ENCODE results near the gene TTC39A. TPM values are rescaled to one million over a fixed set of nuclear protein-coding genes. Genes with fewer than 3 reads are reported as not detected.
"Not testable (repeated sequence)": the region's sequence is repeated elsewhere in the genome, so short reads cannot be mapped to it uniquely, and the experiment has no call there.

TTC39A gene
- total RNA-seq, 1 experiment from 2014 or later = 0.82 TPM

DNA sequence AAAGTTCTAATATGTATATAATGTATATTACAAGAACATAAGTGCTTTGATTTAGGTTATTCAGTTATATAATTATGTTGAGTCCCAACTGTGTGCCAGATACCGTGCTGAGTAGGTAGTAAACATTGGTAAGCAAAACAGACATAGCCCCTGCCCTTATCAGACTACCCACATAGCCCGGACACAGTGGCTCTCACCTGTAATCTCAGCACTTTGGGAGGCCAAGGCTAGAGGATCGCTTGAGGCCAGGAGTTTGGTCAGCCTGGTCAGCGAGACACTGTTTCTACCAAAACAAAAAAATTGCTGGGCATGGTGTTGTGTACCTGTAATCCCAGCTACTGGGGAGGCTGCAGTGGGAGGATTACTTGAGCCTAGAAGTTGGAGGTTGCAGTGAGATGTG is 63.6 kb downstream of the TTC39A start:
- Histone ChIP-seq H3K9me3 (no peaks in the 10 kb centered on the region), H3K27me3 (no peaks in the 10 kb centered on the region), H3K4me3 (no peak overlapping the region), H3K36me3 (0 out of 2 replicates have a peak, but pooled peaks cover 2% of the 10 kb centered on the region)
- no peak for DNase-seq

DNA sequence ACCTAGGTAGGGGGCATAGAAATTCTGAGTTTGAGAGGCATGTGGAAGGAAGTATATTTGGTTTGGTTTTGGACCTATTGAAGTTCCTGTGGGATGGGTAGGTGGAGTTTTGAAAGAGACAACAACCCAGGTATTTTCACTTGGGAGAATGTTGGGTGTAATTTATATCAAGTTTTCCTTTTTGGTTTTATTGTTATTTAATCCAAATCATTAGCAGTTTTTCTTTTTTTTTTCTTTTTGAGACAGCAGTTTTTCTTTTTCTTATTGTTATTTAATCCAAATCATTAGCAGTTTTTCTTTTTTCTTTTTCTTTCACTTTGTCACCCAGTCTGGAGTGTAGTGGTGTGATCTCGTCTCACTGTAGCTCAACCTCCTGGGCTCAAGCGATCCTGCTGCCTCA is 64.2 kb downstream of the TTC39A start:
- Histone ChIP-seq H3K27me3 (no peaks in the 10 kb centered on the region), H3K36me3 (no peaks in the 10 kb centered on the region), H3K9me3 (no peaks in the 10 kb centered on the region), H3K4me3 (no peak overlapping the region)
- no peak for DNase-seq

DNA sequence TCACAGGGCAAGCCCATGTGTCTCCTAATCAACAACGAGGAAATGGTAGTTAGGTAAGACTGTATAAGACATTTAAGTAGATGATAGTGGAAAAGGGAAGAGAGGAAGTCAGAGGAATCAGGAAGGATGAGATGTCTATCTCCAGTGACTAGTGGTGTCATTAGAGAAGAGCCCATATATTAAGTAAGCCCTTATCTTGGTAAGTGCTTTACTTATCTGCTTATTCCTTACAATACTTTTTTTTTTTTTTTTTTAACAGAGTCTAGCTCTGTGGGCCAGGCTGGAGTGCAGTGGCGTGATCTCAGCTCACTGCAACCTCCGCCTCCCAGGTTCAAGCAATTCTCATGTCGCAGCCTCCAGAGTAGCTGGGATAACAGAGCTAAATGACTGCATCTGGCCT is 64.7 kb downstream of the TTC39A start:
- Histone ChIP-seq H3K9me3 (no peaks in the 10 kb centered on the region), H3K4me3 (no peak overlapping the region), H3K27me3 (no peaks in the 10 kb centered on the region), H3K36me3 (no peaks in the 10 kb centered on the region)
- DNase-seq = no peak

DNA sequence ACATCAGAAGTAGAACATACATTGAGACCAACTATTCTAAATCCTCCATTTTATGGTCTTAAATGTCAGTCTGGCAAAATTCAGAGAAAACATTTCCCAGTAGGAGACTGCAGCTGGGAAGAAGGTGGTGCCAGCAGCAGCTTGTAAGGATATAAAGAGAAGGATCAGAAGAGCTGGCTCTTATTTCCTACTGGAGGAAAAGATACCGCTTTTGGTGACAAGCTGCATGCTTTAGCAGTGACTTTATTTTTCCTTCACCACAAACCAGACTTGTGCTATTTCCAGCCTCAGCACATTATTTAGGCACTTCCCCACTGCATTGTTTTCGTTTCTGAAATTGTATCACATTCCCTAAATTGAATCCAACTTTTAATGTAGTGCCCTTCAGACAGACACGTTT is 65.9 kb downstream of the TTC39A start:
- DNase-seq = peak; percentile 81
- H3K36me3 ChIP-seq = no peaks in the 10 kb centered on the region; the same call in 1 of the 2 replicates
- H3K4me3 ChIP-seq = 0 out of 2 replicates have a peak overlapping the region, but pooled peaks have one; percentile 9
- H3K27me3 ChIP-seq = no peaks in the 10 kb centered on the region
- no peaks in the 10 kb centered on the region for H3K9me3 ChIP-seq

DNA sequence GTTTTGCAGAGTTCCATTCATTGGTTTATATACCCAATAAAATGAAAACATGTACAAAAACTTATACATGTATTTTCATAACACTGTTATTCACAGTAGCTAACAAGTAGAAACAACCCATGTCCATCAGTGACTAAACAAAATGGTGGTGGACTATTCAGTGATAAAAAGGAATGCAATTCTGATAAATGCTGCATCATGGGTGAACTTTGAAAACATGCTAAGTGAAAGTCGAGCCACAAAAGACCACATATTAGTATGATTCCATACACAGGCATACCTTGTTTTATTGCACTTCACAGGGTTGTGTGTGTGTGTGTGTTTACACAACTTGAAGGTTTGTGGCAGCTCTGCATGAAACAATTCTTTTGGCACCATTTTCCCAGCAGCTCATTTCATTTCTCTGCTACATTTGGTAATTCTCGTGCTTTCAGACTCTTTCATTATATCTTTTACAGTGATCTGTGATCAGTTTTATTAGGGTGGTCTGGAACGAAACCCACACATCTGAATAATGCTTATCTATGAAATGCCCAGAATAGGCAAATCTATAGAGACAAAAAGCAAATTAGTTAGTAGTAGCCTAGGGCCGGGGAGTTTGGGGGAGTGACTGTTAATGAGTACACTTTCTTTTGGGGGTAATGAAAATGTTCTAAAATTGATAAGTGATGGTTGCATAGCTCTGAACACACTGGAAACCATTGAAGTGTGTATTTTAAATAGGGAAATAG is 67.0 kb downstream of the TTC39A start:
- Histone ChIP-seq H3K36me3 (no peaks in the 10 kb centered on the region; the same call in 1 of the 2 replicates), H3K9me3 (no peaks in the 10 kb centered on the region), H3K27me3 (no peaks in the 10 kb centered on the region), H3K4me3 (no peak overlapping the region)
- no peak for DNase-seq

DNA sequence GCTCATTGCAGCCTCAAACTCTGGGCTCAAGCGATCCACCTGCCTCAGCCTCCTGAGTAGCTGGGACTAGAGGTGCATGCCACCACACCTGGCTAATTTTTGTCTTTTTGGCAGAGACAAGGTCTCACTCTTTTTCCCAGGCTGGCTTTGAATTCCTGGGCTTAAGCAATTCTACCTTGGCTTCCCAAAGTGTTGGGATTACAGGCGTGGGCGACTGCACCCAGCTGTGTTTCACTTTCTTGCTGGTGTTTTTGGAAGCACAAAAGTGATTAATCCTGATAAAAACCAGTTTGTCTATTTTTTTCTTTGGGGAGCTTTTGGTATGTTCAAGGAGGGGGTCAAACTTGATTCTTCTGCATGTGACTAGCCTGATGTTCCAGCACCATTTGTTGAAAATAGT is 75.0 kb downstream of the TTC39A start:
- DNase-seq = peak; percentile 30
- Histone ChIP-seq H3K4me3 (no peak overlapping the region), H3K27me3 (no peaks in the 10 kb centered on the region), H3K9me3 (no peaks in the 10 kb centered on the region), H3K36me3 (no peaks in the 10 kb centered on the region; the same call in 1 of the 2 replicates)

DNA sequence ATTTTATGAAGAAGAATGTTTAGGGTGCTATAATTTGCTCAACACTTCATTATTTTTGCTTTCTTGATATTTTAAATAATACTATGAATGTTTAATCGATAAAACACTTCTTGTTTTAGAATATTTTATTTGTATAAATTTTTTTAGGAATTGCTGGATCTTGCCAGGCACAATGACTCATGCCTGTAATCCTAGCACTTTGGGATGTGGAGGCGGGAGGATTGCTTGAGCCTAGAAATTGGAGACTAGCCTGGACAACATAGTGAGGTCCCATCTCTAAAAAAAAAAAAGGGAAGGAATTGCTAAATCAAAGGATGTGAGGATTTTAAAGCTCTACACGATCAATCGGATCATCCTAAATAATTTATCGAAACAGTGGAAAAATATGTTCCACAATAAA is 76.7 kb downstream of the TTC39A start:
- H3K36me3 ChIP-seq = no peaks in the 10 kb centered on the region
- H3K27me3 ChIP-seq = no peaks in the 10 kb centered on the region
- H3K9me3 ChIP-seq = no peaks in the 10 kb centered on the region
- peak; percentile 40 for DNase-seq
- H3K4me3 ChIP-seq = no peak overlapping the region

DNA sequence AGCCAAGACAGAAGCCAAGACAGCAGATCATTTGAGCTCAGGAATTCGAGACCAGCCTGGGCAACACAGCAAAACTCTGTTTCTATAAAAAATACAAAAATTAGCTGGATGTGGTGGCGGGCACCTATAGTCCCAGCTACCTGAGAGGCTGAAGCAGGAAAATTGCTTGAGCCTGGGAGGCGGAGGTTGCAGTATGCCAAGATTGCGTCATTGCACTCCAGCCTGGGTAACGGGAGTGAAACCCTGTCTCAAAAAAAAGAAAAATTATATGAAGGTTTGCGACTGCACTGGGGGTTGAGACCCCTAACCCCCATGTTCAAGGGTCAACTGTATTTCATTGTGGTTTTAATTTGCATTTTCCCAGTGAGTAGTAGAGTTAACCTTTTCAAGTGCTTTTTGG is 78.0 kb downstream of the TTC39A start:
- no peaks in the 10 kb centered on the region for H3K9me3 ChIP-seq
- H3K4me3 ChIP-seq = no peak overlapping the region
- no peak for DNase-seq
- no peaks in the 10 kb centered on the region for H3K27me3 ChIP-seq
- no peaks in the 10 kb centered on the region for H3K36me3 ChIP-seq

DNA sequence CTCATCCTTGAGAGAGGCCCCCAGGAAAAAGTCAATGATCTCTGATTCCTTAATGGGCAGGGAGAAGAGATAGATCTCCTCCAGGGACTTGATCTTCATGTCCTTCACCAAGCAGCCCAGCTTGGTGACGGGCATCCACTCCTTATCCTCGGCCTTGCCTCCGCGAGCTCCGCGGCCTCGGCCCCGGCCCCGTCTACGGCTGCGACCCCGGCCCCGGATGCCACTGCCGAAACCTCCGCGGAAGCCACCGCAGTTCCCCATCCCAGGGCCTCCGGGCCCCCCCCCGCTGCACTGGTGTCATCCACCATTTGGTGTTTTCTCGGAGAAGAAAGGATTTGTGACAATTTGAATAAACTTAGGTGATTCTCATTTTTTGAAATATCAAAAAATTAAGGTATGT is 79.2 kb downstream of the TTC39A start:
- H3K9me3 ChIP-seq, H3K4me3 ChIP-seq, H3K27me3 ChIP-seq, H3K36me3 ChIP-seq, DNase-seq: not testable (repeated sequence)

DNA sequence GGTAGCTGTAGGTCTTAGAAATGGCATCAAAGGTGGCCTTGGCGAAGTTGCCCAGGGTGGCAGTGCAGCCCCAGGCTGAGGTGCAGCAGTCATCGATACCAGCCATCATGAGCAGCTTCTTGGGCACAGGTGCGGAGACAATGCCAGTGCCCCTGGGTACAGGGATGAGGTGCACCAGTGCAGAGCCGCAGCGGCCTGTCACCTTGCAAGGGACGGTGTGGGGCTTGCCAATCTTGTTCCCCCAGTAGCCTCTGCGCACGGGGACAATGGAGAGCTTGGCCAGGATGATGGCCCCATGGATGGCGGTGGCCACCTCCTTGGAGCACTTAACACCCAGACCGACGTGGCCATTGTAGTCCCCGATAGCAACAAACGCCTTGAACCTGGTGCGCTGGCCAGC is 79.6 kb downstream of the TTC39A start:
- H3K4me3 ChIP-seq, H3K9me3 ChIP-seq, DNase-seq, H3K36me3 ChIP-seq, H3K27me3 ChIP-seq: not testable (repeated sequence)

DNA sequence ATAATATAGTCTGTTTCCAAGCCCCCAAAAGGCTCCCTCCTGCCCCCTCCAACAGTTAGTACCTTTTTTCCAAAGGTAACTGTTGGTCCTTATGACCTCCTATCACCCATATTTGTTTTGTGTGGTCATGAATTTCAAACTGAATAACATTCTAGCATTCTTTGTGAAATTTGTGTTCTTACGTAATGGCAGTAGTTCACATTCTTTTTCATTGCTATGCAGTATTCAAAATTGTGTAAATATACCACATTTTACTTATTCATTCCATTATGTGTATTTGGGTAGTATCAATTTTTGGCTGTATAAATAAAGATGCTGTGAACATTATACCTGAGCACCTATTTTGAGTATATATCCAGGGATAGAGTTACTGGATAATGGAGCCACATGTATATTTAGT is 80.9 kb downstream of the TTC39A start:
- H3K27me3 ChIP-seq = no peaks in the 10 kb centered on the region
- H3K9me3 ChIP-seq = no peaks in the 10 kb centered on the region
- H3K4me3 ChIP-seq = no peak overlapping the region
- no peaks in the 10 kb centered on the region for H3K36me3 ChIP-seq
- no peak for DNase-seq

DNA sequence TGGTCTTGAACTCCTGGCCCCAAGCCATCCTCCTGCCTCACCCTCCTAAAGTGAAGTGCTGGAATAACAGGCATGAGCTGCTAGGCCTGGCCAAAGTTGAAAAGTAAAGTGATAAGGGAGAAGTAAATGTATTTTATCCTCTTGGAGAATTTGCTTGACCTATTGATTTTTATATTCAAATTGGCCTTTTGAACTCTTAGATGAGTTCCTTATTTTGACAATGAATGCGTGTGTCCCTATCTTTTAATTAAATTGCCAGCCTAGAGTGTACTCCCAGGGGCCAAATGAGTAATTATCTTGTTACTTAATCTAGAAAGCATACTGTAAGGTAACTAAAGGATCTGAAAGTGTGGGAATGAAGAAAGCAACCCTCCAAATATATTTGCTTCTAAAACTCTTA is 82.9 kb downstream of the TTC39A start:
- H3K36me3 ChIP-seq = peaks cover 3% of the 10 kb centered on the region; the same call in 1 of the 2 replicates
- peak; percentile 24 for DNase-seq
- no peak overlapping the region for H3K4me3 ChIP-seq
- H3K9me3 ChIP-seq = no peaks in the 10 kb centered on the region
- H3K27me3 ChIP-seq = no peaks in the 10 kb centered on the region

DNA sequence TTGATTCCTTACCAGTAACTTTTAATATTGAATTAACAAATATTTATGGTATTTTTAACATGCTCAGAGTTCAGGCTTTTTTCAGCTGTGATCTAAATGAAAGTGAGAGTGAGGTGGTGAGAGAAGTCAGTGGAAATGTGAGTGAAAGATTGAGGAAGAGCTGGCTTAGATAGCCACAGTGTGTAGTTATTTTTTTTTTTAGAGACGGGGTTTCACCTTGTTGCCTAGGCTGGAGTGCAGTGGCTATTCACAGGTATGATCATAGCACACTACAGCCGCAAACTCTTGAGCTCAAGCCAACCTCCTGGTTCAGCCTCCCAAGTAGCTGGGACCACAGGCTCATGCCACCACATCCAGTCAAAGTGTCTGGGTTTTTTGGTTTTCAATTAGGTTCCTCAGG is 83.3 kb downstream of the TTC39A start:
- H3K36me3 ChIP-seq = peaks cover 3% of the 10 kb centered on the region; the same call in 1 of the 2 replicates
- H3K4me3 ChIP-seq = no peak overlapping the region
- DNase-seq = no peak
- H3K27me3 ChIP-seq = no peaks in the 10 kb centered on the region
- H3K9me3 ChIP-seq = no peaks in the 10 kb centered on the region

DNA sequence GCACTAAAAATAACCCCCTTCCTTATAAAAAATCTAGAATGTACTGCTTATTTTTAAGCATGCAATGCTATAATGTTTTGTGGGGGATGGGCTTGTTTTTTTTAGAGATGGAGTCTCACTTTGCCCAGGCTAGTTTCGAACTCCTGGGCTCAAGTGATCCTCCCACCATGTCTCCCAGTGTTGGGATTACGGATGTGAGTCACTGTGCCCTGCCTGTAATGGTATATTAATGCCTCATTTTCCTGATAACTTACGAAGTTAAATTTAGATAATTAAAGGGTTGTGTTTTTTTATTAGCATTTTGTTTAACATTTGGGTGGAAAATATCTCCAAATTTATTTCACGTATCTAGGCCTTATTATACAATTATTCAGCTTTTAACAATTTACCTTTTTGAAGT is 87.8 kb downstream of the TTC39A start:
- H3K9me3 ChIP-seq = no peaks in the 10 kb centered on the region

DNA sequence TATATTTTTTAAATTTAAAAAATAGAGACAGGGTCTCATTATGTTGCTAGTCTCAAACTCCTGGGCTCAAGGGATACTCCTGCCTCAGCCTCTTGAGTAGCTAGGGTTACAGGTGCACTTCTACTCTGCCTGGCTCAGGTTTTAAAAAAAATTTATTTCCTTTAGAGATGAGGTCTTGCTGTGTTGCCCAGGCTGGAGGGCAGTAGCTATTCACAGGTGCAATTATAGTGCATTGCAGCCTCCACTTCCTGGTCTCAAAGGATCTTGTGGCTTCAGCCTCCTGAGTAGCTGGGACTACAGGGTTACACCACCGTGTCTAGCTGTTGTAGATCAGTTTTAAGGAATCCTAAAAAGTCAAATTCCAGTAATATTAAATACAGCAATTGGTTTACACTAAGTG is 89.2 kb downstream of the TTC39A start:
- Histone ChIP-seq H3K9me3 (no peaks in the 10 kb centered on the region), H3K36me3 (peaks cover 10% of the 10 kb centered on the region; the same call in 1 of the 2 replicates), H3K4me3 (no peak overlapping the region), H3K27me3 (no peaks in the 10 kb centered on the region)
- DNase-seq = no peak

More for the DNA sequence above, 87.8 kb downstream of the TTC39A start:
- H3K27me3 ChIP-seq = no peaks in the 10 kb centered on the region
- no peak overlapping the region for H3K4me3 ChIP-seq
- peaks cover 10% of the 10 kb centered on the region; the same call in 1 of the 2 replicates for H3K36me3 ChIP-seq
- no peak for DNase-seq

DNA sequence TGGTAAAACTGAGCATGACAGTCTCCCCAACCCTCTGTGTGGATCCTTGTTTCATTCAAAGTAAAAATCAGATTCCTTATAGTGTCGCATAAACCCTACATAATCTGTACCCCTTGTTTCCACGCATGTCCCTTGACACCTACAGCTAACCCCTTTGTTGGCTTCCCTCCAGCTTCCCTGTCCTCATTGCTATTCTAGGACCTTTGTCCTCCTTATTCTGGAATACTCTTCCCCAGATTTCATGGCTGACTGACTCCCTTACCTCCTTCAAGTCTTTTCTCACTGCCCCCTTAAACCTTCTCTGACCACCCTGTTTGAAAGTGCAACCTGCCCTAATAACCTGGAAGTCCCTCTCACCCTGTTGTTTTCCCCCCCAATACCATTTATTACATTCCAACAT is 90.3 kb downstream of the TTC39A start:
- peaks cover 10% of the 10 kb centered on the region; the same call in 1 of the 2 replicates for H3K36me3 ChIP-seq
- DNase-seq = no peak
- no peaks in the 10 kb centered on the region for H3K9me3 ChIP-seq
- no peak overlapping the region for H3K4me3 ChIP-seq
- no peaks in the 10 kb centered on the region for H3K27me3 ChIP-seq

DNA sequence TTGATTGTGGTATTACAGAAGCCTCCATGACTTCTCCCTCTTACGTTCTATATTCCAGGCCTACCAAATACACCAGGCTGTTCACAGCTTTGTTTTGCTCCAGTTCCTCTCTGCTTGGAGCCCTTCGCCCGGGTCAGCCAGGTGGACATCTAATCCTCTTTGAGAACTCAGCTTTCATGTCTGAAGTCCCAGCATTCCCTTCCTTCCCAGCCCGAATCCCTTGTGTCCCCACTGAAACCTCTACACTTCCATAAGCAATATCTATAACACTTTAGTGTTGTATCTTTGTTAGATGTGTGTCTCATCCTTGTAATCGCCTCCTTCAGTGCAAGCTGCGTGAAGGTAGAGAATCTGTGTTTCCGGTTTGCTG is 92.3 kb downstream of the TTC39A start:
- H3K4me3 ChIP-seq = peak overlapping the region; percentile 72
- peaks cover 8% of the 10 kb centered on the region; the same call in 1 of the 2 replicates for H3K36me3 ChIP-seq
- no peaks in the 10 kb centered on the region for H3K27me3 ChIP-seq
- DNase-seq = no peak
- no peaks in the 10 kb centered on the region for H3K9me3 ChIP-seq

DNA sequence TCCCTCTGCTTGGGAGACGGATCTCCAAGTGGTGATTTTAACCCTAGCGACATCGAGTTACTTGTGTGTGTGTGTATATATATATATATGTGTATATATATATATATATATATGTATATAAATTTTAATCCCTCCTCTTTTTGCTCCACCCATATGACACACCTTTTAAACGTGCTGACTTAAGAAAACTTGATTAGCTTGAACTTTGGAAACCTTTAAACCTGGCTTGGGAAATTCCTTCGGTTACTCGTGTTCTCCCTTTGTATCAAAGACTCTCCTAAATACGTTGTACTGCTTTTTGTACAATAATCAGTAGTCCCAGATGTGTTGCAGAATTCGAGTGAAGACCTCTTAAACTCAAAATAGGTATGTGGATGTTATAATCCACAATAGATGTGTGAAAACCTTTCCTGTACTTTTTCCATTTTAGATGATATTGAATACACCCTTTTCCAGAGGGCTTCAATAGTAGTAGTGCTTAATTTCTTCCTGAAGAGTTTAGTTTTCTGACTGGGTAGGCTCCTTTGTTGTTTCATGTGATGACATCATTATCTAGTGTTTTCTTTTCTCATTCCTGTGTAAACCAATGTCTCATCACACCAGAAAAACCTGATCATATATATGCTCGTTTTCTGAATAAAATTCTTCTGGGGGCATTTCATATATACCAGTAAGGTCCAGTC is 92.9 kb downstream of the TTC39A start:
- DNase-seq = no peak
- Histone ChIP-seq H3K36me3 (peaks cover 7% of the 10 kb centered on the region; the same call in 1 of the 2 replicates), H3K27me3 (no peaks in the 10 kb centered on the region), H3K9me3 (no peaks in the 10 kb centered on the region), H3K4me3 (peak overlapping the region; percentile 72)
